ENCODE results near the gene COL12A1. TPM values are rescaled to one million over a fixed set of nuclear protein-coding genes. Genes with fewer than 3 reads are reported as not detected.

The COL12A1 gene
- polyA plus RNA-seq, 1 donor (not counting 4 experiments of a cell fraction or from before 2014, with no cell fraction given): 96.9 TPM

DNA sequence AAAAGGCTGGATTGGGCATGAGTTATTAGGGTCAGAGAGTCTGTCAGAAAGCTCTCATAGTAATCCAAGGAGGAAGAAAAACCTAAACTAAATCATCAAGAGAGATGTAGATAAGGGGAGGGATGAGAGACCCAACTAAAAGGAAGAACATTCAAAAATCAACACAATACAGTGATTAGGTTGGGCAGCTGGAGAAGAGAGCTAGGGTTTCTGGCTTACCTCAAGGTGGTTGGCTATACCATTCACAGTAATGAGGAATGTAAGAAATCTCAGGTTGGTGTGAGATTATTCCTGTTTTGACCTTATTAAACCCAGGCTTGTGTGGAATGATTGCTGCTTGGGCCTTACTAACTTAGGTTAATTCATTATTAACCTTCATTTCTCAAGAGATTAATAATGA is 44.0 kb upstream of the COL12A1 start:
- Histone ChIP-seq H3K9me3 (ENCODE audit: control insufficient read depth, low read depth, low read length) (no peaks in the 10 kb centered on the region), H3K79me2 (ENCODE audit: control insufficient read depth, insufficient read depth, low read length) (no peaks in the 10 kb centered on the region), H3K36me3 (ENCODE audit: control insufficient read depth in 2 of 2, extremely low read depth in 1 of 2, insufficient read depth in 2 of 2, low read length in 2 of 2) (peaks cover 0 to 4% of the 10 kb centered on the region in 2 experiments), H3K4me2 (ENCODE audit: control insufficient read depth, extremely low read depth, insufficient read depth, low read depth, low read length) (no peak overlapping the region), H2AFZ (ENCODE audit: control insufficient read depth, low read length) (no peak overlapping the region), H3K27me3 (ENCODE audit: control insufficient read depth, extremely low read depth, insufficient read depth, low read length) (no peaks in the 10 kb centered on the region), H3K4me1 (ENCODE audit: control insufficient read depth, extremely low read depth, insufficient read depth, low read length) (no peaks in the 10 kb centered on the region), H3K4me3 (ENCODE audit: control insufficient read depth in 2 of 3, extremely low read depth in 1 of 3, insufficient read depth in 2 of 3, low read depth in 1 of 3, low read length in 3 of 3) (no peak overlapping the region), H3K9ac (ENCODE audit: control insufficient read depth, extremely low read depth, insufficient read depth, low read length) (no peak overlapping the region), H4K20me1 (ENCODE audit: control insufficient read depth, extremely low read depth, insufficient read depth, low read length) (no peaks in the 10 kb centered on the region), H3K27ac (ENCODE audit: control insufficient read depth, insufficient read depth, low read length) (no peak overlapping the region), H3K9me1 (ENCODE audit: control insufficient read depth, extremely low read depth, insufficient read depth, low read length) (no peaks in the 10 kb centered on the region)
- no peak for DNase-seq (ENCODE audit: low read depth, low spot score)
- TF ChIP-seq EZH2 (IDR thresholded peaks at IDR 0.05; ENCODE audit: low read length): no peak
- TF ChIP-seq, protein P1, sequence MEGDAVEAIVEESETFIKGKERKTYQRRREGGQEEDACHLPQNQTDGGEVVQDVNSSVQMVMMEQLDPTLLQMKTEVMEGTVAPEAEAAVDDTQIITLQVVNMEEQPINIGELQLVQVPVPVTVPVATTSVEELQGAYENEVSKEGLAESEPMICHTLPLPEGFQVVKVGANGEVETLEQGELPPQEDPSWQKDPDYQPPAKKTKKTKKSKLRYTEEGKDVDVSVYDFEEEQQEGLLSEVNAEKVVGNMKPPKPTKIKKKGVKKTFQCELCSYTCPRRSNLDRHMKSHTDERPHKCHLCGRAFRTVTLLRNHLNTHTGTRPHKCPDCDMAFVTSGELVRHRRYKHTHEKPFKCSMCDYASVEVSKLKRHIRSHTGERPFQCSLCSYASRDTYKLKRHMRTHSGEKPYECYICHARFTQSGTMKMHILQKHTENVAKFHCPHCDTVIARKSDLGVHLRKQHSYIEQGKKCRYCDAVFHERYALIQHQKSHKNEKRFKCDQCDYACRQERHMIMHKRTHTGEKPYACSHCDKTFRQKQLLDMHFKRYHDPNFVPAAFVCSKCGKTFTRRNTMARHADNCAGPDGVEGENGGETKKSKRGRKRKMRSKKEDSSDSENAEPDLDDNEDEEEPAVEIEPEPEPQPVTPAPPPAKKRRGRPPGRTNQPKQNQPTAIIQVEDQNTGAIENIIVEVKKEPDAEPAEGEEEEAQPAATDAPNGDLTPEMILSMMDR (optimal IDR thresholded peaks at IDR 0.05 in 1 of 3, IDR thresholded peaks at IDR 0.05 in 1 of 3, conservative IDR thresholded peaks at IDR 0.05 in 1 of 3; ENCODE audit: extremely low read depth in 1 of 3, insufficient read depth in 2 of 3, low read length in 3 of 3): no peak
- dilution Hi-C loops (cut with MboI; ENCODE audit: extremely low pct_ligation_motif_present, low sequenced_read_pairs): no loop called here
- FAIRE-seq: no peak

DNA sequence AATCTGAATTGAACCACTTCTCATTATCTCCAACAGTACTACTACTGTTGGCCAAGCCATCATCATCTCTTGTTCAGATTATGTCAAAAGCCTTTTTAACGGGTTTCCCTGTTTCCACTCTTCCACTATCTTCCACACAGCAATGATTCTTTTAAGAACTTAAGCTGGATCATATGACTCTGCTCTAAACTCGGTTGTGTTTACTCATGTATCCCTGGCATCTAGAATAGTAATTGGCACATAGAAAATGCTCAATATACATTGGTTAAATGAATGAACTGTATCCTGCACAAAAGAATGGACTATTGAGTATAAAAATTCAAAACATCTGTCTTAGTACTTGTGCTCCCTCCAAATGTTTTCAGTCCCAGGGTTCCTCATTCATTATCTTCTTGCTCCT is 40.5 kb upstream of the COL12A1 start:
- peaks cover 0 to 2% of the 10 kb centered on the region in 2 experiments for H3K36me3 ChIP-seq (ENCODE audit: control insufficient read depth in 2 of 2, extremely low read depth in 1 of 2, insufficient read depth in 2 of 2, low read length in 2 of 2)
- no peak overlapping the region for H3K4me2 ChIP-seq (ENCODE audit: control insufficient read depth, extremely low read depth, insufficient read depth, low read depth, low read length)
- peaks cover 5% of the 10 kb centered on the region for H3K4me1 ChIP-seq (ENCODE audit: control insufficient read depth, extremely low read depth, insufficient read depth, low read length)
- H3K4me3 ChIP-seq (ENCODE audit: control insufficient read depth in 2 of 3, extremely low read depth in 1 of 3, insufficient read depth in 2 of 3, low read depth in 1 of 3, low read length in 3 of 3): no peak overlapping the region
- no peaks in the 10 kb centered on the region for H3K9me3 ChIP-seq (ENCODE audit: control insufficient read depth, low read depth, low read length)
- FAIRE-seq (no peak), DNase-seq (ENCODE audit: low read depth, low spot score) (no peak)
- H3K9ac ChIP-seq (ENCODE audit: control insufficient read depth, extremely low read depth, insufficient read depth, low read length): no peak overlapping the region
- H3K9me1 ChIP-seq (ENCODE audit: control insufficient read depth, extremely low read depth, insufficient read depth, low read length): no peaks in the 10 kb centered on the region
- dilution Hi-C loops (cut with MboI; ENCODE audit: extremely low pct_ligation_motif_present, low sequenced_read_pairs): no loop called here
- TF ChIP-seq, protein P1 (optimal IDR thresholded peaks at IDR 0.05 in 1 of 3, IDR thresholded peaks at IDR 0.05 in 1 of 3, conservative IDR thresholded peaks at IDR 0.05 in 1 of 3; ENCODE audit: extremely low read depth in 1 of 3, insufficient read depth in 2 of 3, low read length in 3 of 3): no peak
- no peak for TF ChIP-seq EZH2 (IDR thresholded peaks at IDR 0.05; ENCODE audit: low read length)
- H3K79me2 ChIP-seq (ENCODE audit: control insufficient read depth, insufficient read depth, low read length): peaks cover 22% of the 10 kb centered on the region
- no peaks in the 10 kb centered on the region for H3K27me3 ChIP-seq (ENCODE audit: control insufficient read depth, extremely low read depth, insufficient read depth, low read length)
- H2AFZ ChIP-seq (ENCODE audit: control insufficient read depth, low read length): no peak overlapping the region
- H3K27ac ChIP-seq (ENCODE audit: control insufficient read depth, insufficient read depth, low read length): no peak overlapping the region
- H4K20me1 ChIP-seq (ENCODE audit: control insufficient read depth, extremely low read depth, insufficient read depth, low read length): no peaks in the 10 kb centered on the region

Data from keratinocyte (primary cell).